GM10248 (cell line): Measurements from ENCODE around the gene TSC2.

Experiments used
- CTCF ChIA-PET: fragments of 300-600 bp; sonication (Branson Sonifier 250); formaldehyde crosslinking; extraction: SDS; loops from one replicate; lab custom pipeline; 2021; ENCODE audit warnings: antibody characterized with exemption; lab: Yijun Ruan, JAX
- POLR2A ChIA-PET: fragments of 350-650 bp; sonication (Branson Sonifier 250); formaldehyde crosslinking; extraction: SDS; loops from one replicate; lab custom pipeline; 2020; ENCODE audit warnings: antibody characterized with exemption; lab: Yijun Ruan, JAX
- DNase-seq: peaks from one replicate; pipeline ENCODE4 v3.0.0; 2012; ENCODE audit errors: extremely low spot score
- CTCF ChIP-seq: IDR thresholded peaks from 2 replicates; pipeline ENCODE4 v1.5.1; 2012; ENCODE audit warnings: mild to moderate bottlenecking, low read depth; ENCODE audit errors: extremely low read depth, missing control alignments, control extremely low read depth

Gene TSC2

GRCh38 chr16:2047330-2048115 lies at the start of gene TSC2, which contains the start of gene NTHL1:
Gene TSC2 (plus strand): TSS chr16:2047985. CDS start chr16:2048616, 631 bp downstream.
Gene NTHL1 (minus strand): TSS chr16:2047834. CDS start chr16:2047823, 11 bp downstream.
- DNase-seq, result peak; percentile 98
- POLR2A ChIA-PET, result interaction anchor here (1.8 kb wide), 1 partner anchor 108 kb away, joined by 12 read pairs; the partner anchor contains the start of gene TRAF7
- TF ChIP-seq CTCF, result no peak
- CTCF ChIA-PET, result interaction anchor here (0.7 to 3.3 kb wide), 9 partner anchors 9 to 105 kb away, joined by 3 to 23 read pairs (median 4); partner anchors contain the start of genes NHERF2 and TBL3

DNA sequence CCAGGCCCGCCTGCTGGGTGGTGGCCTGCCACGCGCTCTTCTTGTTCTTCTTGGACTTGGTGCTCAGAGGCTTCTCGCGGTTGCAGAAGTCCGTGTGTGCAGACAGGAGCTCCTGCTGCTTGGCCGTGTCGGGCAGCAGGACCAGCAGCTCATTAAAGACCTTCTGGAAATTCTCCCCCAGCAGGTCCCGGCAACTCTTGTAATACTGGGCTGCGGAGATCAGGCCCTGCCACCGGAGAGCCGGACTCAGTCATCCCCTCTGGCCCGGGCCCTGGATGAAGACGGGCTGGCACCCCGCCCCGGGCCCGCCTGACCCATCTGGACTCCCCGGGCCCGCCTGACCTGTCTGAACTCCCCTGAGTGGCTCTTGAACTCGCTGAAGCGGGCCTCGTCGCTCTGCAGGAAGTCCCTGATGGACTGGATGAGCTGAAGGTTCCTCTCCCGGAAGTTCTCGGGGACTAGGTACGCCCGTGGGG lies 49.4 kb upstream of the TSC2 start:
- ChIA-PET CTCF (interaction anchor here (2.3 kb wide), 1 partner anchor 142 kb away, joined by 10 read pairs; no protein-coding TSS in a partner anchor), POLR2A (interaction anchor here (0.6 kb wide), 1 partner anchor 13 kb away, joined by 5 read pairs; no protein-coding TSS in a partner anchor)
- no peak for TF ChIP-seq CTCF
- no peak for DNase-seq

- no peak for TF ChIP-seq CTCF
- DNase-seq, result no peak
- CTCF ChIA-PET, result interaction anchor here (2.3 kb wide), 1 partner anchor 142 kb away, joined by 10 read pairs; no protein-coding TSS in a partner anchor
- POLR2A ChIA-PET, result interaction anchor here (0.6 to 3.2 kb wide), 2 partner anchors 12 to 156 kb away, joined by 5 to 8 read pairs; partner anchors contain the start of gene TRAF7
Observed at GRCh38 chr16:1998852-1999801, 48.7 kb upstream of the TSC2 start.

- TF ChIP-seq CTCF, result no peak
- CTCF ChIA-PET, result interaction anchor here (6.2 kb wide), 1 partner anchor 7 kb away, joined by 63 read pairs; the partner anchor contains the start of gene SYNGR3
- POLR2A ChIA-PET, result interaction anchor here (3.2 kb wide), 1 partner anchor 155 kb away, joined by 8 read pairs; the partner anchor contains the start of gene TRAF7
- DNase-seq, result no peak
Observed at GRCh38 chr16:1999866-2000514, 47.8 kb upstream of the TSC2 start.

- POLR2A ChIA-PET, result interaction anchor here (3.2 kb wide), 1 partner anchor 154 kb away, joined by 8 read pairs; the partner anchor contains the start of gene TRAF7
- DNase-seq, result no peak
- no peak for TF ChIP-seq CTCF
- CTCF ChIA-PET, result interaction anchor here (1.3 to 6.2 kb wide), 3 partner anchors 8 to 140 kb away, joined by 3 to 63 read pairs (median 55); partner anchors contain the start of gene SYNGR3
Observed at GRCh38 chr16:2001035-2001434, 46.8 kb upstream of the TSC2 start.
